T follicular helper cell (primary cell): ENCODE data around the gene WASF2.

ENCODE experiments used
- DNase-seq: peaks from one replicate; pipeline ENCODE4 v3.0.0-alpha.2; 2020; ENCODE audit warnings: low read depth

Gene WASF2

GRCh38 chr1:27522432-27523336 lies 32.7 kb upstream of the WASF2 start:
- DNase-seq = peak; percentile 56

- no peak for DNase-seq
Observed at GRCh38 chr1:27521861-27522431, 32.0 kb upstream of the WASF2 start.

GRCh38 chr1:27521336-27521831 lies 31.4 kb upstream of the WASF2 start:
- peak; percentile 24 for DNase-seq

DNA sequence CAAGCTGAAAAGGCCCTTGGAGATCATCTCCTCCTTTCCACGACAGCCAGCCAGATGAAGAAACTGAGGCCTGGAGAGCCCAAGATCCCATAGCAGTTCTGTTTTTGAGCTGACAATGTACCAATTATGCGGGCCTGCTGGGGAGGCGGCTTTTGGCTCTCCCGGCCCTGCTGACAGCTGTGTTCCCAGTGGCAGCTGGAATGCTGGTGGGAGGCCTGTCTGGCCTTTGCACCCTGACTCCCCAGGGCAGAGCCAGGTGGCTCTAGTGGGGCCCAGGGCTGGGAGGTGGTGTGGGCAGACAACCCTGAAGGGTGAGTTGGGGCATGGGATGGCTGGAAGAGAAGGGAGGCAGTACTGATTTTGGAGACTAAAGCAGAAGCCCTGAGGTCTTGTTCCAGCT lies 30.7 kb upstream of the WASF2 start:
- DNase-seq = no peak

DNA sequence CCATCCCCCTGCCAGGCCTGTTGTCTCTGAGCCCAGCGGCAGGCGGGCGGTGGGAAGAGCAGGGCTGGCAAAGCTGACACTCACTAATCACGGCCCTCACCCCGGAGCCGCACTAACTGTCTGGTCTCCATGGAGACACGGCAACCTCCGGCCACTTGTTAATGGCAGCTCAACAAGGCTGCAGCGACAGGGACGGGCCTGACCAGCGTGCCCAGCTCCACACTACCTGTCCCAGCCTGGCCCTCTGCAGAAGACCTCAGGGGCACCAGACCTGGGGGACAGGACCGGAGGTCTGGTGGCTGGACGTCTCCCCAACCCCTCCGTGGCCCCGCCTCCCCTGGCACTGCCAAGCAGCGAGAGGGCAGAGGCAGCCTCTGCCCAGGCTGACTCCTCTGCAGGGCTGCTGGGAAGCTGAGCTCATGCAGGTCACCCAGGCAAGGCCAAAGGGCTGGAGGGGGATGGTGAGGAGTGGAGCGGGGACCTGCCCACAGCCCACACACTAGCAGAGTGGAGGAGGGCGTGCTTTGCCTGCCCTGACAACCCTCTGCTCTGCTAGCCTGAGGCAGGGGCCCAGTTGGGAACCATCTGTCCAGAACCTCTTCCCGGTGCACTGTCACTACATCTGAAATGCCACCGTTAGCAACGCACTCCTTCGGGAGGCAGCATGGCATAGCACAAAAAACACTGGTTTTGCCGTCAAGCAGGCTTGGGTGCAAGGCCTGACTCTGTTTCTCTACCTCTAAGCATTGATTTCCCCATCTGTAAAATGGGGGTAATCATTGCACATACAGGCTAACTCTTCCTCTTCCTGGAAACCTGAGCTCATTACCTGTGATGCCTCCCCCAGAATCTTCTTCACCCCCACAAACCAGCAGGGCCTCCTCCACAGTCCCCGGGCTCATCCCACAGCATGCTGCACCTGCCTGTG lies 29.6 kb upstream of the WASF2 start:
- no peak for DNase-seq

- no peak for DNase-seq
Observed at GRCh38 chr1:27518808-27519207, 28.8 kb upstream of the WASF2 start.

- DNase-seq = no peak
Observed at GRCh38 chr1:27517907-27518718, 28.1 kb upstream of the WASF2 start.

DNA sequence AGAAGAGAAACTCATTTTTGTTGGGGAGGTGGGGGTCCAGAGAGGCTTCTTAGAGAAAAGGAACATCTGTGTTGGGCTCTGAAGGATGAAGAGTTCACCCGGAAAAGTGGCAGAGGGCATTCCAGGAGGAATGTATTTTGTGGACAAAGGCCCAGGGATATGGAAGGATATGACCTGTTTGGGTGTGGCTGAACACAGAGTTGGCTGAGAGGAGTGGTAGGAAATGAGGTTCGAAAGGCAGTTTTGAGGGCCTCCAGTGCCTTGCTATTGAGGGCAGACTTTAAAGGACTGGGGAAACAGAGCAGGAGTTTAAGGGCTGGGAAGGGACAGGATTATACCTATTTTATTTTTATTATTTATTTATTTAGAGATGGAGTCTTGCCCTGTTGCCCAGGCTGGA lies 27.3 kb upstream of the WASF2 start:
- DNase-seq = no peak

DNA sequence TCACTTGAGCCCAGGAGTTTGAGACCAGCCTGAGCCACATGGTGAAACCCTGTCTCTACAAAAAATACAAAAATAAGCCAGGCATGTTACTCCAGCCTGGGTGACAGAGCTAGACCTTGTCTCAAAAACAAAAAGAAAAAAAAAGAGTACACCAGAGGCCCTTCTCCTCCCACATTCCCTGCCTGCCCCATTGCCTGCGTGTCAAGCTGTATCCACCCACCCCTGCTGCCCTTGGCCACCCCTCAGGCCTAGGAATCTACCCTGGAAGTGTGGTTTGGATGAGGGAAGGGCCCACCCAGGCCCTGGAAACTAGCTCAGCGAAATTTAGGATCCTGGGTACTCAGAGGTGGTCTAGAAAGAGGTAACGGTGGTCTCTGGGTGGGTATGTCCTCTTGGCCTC lies 25.7 kb upstream of the WASF2 start:
- no peak for DNase-seq

DNA sequence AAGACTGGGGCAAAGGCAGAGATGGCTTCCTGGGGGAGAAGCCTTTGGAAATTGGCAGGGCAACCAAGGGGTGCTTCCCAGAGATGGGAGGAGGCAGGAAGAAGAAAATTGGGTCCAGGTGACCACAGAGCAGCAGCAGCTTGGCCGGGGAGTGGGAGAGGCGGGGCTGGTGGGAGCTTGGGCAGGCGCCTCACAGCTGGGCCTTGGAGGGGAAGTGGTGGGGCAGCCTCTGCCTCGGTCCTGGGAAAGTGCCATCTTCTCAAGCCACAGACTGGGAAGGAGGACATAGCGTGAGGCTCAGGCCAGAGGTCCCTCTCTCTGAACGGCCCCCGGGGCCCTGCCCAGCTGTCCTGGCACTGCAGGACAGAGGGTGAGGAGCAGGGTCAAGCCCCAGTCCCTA lies 24.0 kb upstream of the WASF2 start:
- DNase-seq = no peak

DNA sequence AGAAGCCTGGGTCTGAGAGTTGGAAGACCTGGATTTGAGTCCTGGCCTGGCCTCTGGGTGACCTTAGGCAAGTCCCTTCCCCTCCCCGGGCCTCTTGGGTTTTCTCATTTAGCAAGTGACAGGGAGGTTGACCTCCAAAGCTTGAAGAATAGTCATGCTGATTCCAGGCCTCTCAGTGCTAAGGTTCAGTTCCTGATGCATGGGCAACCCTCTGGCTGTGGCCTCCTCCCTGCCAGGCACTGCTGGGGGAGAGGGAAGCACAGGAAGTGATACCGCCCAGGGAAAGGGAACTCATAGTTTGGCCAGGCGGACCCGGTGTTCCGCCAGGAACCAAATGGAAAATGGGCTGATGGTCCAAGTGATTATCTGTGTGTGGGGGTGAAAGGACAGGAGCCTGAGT lies 23.6 kb upstream of the WASF2 start:
- no peak for DNase-seq

- no peak for DNase-seq
Observed at GRCh38 chr1:27509127-27510080, 19.4 kb upstream of the WASF2 start.

DNA sequence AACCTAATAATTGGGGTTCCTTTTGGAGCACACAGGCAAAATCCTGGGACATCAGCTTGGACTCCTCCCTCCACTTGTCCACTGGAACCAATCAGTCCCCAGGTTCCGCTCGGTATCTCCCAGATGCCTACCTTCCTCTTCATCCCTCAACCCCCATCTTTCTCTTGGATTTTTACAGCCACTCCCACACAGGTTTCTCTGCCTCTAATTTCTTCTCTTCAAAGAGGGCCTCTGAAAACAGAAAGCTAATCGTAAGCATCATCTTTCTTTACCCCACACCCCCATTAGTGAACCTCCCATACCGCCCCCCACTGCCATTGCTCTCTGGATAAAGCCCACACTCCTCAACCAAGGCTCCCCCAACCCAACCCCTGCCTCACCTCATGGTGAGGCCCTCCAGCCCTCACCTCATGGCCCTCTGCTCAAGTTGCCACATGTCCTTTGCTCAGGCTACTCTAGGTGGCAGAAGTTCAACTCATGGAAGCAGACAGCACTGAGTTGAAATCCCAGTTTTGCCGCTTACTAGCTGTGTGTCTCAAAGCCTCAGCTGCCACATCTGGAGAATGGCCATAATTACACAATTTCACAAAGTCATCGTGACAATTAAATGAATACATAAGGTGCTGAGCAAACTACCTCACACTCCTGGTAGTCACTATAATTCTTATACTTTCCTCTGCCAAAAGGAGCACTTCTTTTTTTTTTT lies 18.1 kb upstream of the WASF2 start:
- DNase-seq = no peak

- DNase-seq = no peak
Observed at GRCh38 chr1:27506703-27507102, 16.7 kb upstream of the WASF2 start.

- DNase-seq = no peak
Observed at GRCh38 chr1:27505420-27505680, 15.4 kb upstream of the WASF2 start.

DNA sequence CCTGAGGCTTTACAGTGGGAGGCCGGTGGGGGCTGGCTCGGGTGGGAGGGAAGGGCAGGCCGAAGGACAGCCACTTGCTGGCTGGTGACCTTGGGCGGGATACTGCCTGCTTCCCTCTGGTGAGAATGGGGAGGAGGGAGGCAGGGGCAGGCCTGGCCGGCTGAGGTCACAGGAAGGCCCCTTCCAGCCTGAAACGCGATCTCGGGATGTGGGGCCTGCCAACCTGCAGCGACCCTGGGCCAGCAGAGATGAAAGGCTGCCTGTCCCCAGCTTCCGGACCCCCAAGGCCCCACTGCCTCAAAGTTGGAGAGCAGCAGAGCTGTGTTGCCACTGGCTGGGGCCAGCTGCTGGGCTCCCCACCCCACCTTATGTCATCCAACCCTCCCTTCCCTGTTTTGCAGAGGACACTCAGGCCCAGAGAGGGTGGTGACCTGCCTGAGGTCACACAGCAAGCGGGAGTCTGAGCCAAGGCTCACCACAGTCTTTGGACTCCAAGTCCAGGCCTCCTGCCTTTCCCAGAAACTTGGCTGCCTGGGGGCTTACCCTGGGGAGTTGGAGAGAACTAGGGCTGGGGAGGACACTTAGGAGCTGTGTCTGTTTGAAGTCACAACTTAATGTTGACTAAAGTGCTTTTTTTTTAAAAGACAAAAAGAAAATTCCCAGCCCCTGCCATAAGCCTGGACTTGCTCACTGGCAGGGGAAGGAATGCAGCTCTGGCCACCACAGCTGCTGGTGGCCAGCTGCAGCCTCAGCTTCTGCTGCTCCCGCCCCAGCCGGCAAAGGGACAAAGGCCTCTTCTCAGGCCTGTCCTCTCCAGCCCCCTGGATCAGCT lies 14.8 kb upstream of the WASF2 start:
- DNase-seq = no peak

DNA sequence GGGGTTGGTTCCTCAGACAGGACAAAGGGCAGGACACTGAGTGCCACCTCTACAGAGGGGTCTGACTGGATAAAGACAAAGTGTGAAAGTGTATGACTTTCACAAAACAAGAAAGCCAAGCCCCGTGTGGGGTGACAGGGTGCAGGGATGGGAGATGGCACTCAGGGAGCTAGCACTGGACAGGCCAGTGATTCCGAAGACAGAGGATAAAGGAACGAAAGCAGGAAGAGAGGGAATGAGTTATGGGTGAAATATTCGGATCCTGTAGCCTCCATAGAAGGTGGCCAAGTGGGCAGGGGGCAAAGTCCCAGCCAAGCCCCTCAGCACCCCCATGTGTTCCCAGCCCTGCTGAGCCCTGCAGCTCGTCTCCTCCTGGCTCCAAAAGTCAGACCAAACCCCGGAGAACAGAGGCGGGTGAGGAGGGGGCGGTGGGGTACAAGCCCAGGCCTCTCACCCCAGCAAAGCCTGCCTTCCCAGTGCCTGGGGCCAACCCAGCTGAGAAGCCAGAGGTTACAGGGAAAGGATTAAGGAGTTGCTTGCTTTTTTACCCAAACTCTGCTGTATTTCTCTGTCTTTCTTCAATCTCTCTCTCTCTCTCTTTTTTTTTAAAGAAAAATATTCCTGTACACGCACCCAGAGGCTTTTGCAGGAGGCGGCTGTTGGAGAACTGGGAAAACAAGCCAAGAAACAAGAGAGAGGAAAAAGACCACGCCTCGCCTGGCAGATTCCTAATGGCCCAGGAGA lies 14.0 kb upstream of the WASF2 start:
- DNase-seq = no peak

DNA sequence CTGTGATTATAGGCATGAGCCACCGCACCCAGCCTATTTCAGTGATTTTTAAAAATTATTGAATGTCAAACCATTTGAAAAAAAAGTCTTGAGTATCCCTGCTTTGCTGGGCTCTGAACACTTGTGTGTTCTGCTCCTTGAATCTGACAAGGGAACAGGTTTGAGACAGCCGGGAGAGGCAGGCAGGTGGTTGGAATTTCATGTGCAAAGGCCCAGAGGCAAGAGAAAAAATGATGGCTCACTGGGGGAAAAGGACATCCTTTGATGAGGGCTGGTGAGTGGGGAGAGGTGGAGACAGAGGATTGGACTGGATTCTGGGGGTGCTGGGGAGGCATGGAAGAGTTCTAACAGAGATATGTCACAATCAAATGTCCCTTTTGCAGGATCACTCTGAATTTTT lies 13.1 kb upstream of the WASF2 start:
- DNase-seq = no peak
